Femur (tissue), 1 donor: ENCODE data around the gene NOVA1.

Experiments used
- DNase-seq: peaks from one replicate; pipeline ENCODE4 v3.0.0-alpha.2; 2017

The NOVA1 gene

GRCh38 chr14:26593357-26593756, 4.5 kb downstream of the NOVA1 start:
- no peak for DNase-seq

GRCh38 chr14:26589925-26590324, 7.9 kb downstream of the NOVA1 start:
- DNase-seq: no peak

- DNase-seq: no peak
These were observed 20.1 kb downstream of the NOVA1 start for GRCh38 chr14:26577711-26578110.

GRCh38 chr14:26554069-26554772, 43.6 kb downstream of the NOVA1 start:
- DNase-seq: no peak

GRCh38 chr14:26549571-26549970, 48.3 kb downstream of the NOVA1 start:
- DNase-seq: no peak

GRCh38 chr14:26548406-26548805, 49.4 kb downstream of the NOVA1 start:
- DNase-seq: no peak

GRCh38 chr14:26538176-26538575, 59.7 kb downstream of the NOVA1 start:
- no peak for DNase-seq

GRCh38 chr14:26531894-26532293, 65.9 kb downstream of the NOVA1 start:
- DNase-seq: no peak

- peak; percentile 67 for DNase-seq
These were observed 69.2 kb downstream of the NOVA1 start for GRCh38 chr14:26528415-26529182.

- DNase-seq: peak; percentile 16
These were observed 70.7 kb downstream of the NOVA1 start for GRCh38 chr14:26527095-26527494.

GRCh38 chr14:26526137-26526536, 71.7 kb downstream of the NOVA1 start:
- no peak for DNase-seq

- no peak for DNase-seq
These were observed 72.7 kb downstream of the NOVA1 start for GRCh38 chr14:26525085-26525484.

- no peak for DNase-seq
These were observed 74.9 kb downstream of the NOVA1 start for GRCh38 chr14:26522967-26523366.

GRCh38 chr14:26517771-26518170, 80.1 kb downstream of the NOVA1 start:
- no peak for DNase-seq

GRCh38 chr14:26500028-26500427, 97.8 kb downstream of the NOVA1 start:
- no peak for DNase-seq

GRCh38 chr14:26499546-26499945, 98.3 kb downstream of the NOVA1 start:
- no peak for DNase-seq

GRCh38 chr14:26486922-26487321, 110.9 kb downstream of the NOVA1 start:
- DNase-seq: no peak

- DNase-seq: no peak
These were observed 113.3 kb downstream of the NOVA1 start for GRCh38 chr14:26484562-26484961.

- DNase-seq: no peak
These were observed 118.9 kb downstream of the NOVA1 start for GRCh38 chr14:26478967-26479366.

- DNase-seq: no peak
These were observed 131.0 kb downstream of the NOVA1 start for GRCh38 chr14:26466862-26467261.

- no peak for DNase-seq
These were observed 134.7 kb downstream of the NOVA1 start for GRCh38 chr14:26463136-26463535.

GRCh38 chr14:26454105-26454504, 143.7 kb downstream of the NOVA1 start:
- no peak for DNase-seq

GRCh38 chr14:26448181-26448855, 149.5 kb downstream of the NOVA1 start:
- no peak for DNase-seq

GRCh38 chr14:26444822-26445221, 153.0 kb downstream of the NOVA1 start:
- no peak for DNase-seq
